HTERT RPE-1 (cell line): ENCODE results near the gene LGALS3.

Experiments used
- in situ Hi-C: fragments of 300-500 bp; cut with MboI; formaldehyde crosslinking; loops from 4 replicates; pipeline ENCODE4 v1.14.3; 2020; ENCODE audit warnings: low sequenced_read_pairs

The LGALS3 gene

GRCh38 chr14:55111122-55111708, 17.8 kb upstream of the LGALS3 start:
- in situ Hi-C loops, result no loop called here

DNA sequence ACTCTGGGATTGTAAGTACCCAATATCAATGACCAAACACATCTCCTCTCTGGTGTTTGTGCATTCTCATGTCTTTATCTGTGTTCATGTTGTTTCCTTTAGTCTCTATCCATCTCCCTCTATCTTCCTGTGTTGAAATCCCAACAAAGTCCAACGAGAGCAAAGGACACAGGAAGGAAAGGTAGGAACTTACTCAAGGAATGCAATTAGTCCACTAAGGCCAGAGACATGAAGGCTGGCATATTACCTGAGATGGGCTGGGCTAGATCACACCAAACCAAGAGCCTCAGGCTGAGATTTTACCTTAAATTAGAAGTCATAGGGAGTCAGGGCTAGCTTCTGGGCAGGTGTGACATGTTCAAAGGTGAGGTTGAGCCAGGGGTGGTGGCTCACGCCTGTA, 14.3 kb upstream of the LGALS3 start:
- in situ Hi-C loops, result no loop called here

GRCh38 chr14:55115460-55115859, 13.6 kb upstream of the LGALS3 start:
- in situ Hi-C loops, result no loop called here

- in situ Hi-C loops, result no loop called here
Observed at GRCh38 chr14:55115861-55116245, 13.2 kb upstream of the LGALS3 start.

DNA sequence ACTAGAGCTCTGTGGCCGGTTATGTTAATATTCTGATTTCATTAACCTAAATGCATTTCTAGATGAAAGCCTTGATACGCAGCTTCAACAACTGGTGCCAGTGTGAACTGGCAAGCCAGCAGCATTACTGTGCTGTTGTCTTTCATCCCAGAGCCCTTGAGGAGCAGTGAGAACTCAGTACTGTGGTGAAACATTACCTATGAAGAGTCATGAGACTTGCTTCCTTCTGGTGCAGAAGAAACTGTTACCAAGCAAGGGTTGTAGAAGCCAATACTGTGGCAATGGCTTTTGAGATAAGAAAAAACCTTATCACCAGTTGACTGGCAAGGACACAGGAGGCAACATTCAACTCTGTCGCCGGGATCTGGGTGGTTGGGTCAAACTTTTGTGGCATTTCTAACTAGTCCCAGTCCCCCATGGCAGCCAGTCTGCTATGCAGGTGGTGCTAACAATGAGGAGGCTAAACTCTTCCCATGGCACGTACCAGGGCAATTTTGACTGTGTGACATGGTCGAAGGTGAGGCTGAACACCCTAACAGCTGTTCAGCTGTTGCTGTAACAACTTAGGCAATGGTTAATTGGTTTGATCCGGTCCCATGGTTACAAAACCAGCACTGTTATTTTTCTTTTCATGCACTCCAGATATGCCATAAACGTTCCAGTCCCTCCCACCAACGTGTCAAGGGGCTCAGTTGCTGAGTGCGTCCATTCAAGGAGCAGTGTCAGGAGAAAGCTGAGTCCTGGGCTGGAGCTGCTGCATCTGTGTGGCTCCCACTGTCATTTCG, 12.6 kb upstream of the LGALS3 start:
- in situ Hi-C loops, result no loop called here

- in situ Hi-C loops, result no loop called here
Observed at GRCh38 chr14:55117803-55118441, 11.1 kb upstream of the LGALS3 start.

GRCh38 chr14:55118761-55119160, 10.3 kb upstream of the LGALS3 start:
- in situ Hi-C loops, result no loop called here

DNA sequence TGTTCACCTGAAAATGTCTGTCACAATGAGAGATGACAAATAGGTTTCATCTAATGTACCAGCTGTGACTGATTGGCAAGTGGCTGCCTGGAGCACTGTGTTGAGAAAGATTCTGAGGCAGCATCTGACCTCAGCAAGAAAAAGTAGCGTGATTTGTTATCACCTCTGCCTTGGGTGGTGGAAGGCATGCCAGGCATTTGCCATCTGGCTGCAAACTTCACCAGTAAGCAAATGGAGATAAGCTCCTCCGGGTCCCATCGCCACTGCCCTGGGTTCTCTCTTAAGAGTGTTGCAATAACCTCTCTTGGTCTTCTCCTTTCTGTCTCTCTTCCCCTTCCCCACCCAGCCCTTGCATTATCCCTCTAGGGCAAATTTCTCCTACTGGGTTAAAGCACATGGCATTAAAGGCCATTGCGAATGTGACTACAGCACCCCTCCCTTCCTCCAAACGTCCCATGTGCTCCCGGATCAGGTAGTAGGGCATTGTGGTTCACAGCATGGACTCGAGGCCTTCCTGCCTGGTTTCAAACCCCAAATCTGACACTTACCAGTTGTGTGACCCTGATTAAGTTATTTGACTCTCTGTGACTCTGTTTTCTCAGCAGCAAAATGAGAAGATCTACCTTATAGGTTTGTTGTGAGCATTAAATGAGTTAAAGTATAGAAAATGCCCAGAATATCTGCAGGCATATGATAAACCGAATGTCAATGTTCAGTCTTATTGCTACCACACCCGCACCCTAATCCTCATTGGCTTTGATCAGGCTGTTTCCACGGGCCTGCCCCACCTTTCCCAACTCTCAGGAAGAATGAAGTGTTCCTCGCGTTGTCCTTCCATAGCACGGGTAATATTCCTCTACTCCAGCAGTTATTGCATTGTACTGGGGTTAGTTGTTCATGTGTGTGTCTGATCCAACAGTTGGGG, 8.2 kb upstream of the LGALS3 start:
- in situ Hi-C loops, result no loop called here

DNA sequence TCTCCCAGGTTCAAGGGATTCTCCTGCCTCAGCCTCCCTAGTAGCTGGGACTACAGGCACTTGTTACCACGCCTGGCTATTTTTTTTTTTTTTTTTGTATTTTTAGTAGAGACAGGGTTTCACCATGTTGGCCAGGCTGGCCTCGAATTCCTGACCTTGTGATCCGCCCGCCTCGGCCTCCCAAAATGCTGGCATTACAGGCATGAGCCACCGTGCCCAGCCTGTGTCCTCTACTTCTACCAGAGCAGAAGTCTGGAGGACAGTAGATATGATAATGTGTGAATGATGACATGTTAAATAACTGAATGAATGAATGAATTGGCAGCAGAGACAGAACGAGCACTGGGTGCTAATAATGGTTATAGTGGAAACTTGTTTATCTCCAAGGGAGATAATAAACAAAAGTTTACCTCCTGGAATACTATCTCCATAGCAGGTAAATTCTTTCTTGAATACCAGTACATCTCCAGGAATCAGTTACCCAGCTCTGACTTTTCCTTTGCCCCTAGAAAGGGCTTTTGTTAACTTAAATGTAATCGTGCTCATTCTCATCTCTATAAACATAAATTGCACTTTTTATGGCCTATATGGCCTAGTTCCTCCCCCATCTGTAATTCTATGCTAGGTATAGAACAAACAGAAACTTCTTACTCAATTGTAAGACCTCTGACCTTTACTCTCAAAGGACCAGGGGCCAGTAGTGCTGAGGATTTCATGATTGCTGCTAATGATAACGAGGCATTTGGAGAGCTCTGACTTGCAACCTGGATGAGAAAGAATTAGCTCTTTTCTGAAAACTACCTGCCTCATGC, 7.2 kb upstream of the LGALS3 start:
- in situ Hi-C loops, result no loop called here

DNA sequence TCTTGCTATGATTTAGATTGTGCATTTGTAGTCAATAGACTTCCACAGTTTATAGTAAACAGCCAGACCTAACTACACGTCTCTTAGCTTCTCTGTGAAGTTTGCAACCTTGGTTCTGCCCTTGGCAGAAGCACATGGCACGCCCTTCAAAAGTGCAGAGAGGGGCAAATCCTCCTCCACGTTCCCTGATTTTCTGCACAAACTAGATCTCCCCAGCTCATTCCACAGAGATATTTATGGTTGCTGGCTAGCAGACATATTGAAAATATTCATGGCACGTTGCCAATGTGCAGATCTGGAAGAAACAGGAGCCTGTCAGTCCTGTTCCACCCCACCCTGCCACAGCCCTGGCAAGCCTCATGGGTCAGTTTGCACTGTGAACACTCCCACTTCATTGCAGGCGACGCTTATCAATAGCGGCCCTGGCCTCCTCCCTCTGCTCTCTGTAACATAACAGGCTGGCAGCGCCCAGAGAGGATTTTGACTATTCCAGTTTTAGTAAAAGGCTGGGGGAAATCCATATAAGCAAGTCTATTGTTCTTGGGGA, 6.5 kb upstream of the LGALS3 start:
- in situ Hi-C loops, result no loop called here

- in situ Hi-C loops, result no loop called here
Observed at GRCh38 chr14:55123101-55123500, 6.0 kb upstream of the LGALS3 start.

DNA sequence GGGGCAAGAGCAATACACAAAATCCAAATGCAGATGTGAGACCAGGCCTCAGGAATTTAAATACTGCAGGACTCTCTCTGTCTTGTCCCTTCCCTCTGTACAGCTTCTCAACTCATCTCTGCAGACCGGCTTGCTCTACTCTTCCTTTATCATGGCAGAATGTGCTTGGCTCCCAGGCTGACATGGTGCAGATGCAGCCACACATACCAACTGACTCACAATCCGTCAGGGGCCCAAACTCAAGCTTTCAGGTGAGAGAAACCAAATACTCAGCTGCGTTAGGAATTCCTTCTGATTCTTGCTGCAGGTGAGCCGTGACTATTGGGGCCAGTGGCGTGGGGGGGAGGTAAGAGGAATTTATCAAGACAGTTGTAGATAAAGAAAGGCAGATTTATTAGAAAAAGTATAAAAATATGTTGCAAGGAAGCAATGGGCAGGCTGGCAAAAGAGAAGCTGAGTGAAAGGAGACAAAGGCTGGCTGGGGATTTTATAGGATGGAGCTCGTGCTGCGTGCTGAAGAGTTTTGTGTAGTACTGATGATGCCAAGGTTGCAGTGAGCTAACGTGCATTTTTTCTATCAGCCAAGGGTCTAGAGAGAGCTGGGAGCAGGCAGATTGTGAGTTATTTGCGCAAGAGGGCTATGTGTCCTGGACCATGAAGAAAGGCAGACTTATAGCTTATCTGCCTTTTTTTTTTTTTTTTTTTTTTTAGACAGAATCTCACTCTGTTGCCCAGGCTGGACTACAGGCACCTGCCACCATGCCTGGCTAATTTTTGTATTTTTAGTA, 5.0 kb upstream of the LGALS3 start:
- in situ Hi-C loops, result no loop called here

DNA sequence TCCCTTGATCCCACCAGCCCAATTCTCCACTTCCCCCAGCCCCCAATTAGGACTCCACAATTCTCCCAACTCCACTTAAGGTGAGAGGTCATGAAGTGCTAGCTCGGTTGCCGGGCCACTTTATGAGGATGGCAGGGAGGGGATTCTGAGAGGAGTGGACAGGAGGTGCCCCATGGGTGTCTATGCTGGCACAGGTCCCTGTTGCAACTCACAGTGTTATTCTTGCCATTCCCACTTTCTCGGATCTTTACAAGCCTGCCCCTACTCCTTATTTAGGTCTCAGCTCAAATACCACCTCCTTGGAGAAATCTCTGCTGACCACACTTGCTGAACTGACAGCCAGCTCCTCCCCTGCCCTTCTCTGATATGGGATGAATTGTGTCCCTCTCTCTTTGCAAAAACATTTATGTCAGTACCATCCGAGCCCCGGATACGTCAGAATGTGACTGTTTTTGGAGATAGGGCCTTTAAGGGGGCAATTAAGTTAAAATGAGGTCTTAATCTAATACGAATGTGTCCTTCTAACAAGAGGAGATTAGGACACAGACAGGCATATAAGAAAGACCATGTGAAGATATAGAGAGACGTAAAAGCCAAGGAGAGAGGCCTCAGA, 4.2 kb upstream of the LGALS3 start:
- in situ Hi-C loops, result no loop called here

DNA sequence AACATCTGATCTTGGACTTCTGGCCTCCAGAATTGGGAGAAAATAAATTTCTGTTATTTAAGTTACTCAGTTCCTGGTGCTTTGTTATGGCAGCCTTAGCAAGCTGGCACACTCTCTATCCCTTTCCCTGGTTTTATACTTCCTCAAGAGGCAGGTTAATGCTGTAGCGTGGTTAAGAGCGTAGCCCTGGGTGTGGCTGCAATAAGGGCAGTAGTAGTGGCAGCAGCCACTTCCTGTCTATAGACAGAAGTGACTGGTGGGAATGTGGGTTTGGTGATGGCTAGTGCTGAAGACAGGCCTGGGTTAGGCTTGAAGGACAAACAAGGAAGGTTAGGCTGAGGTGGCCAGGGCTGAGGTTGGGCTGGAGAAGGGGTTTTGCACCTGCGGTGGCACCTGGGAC, 3.6 kb upstream of the LGALS3 start:
- in situ Hi-C loops, result no loop called here

DNA sequence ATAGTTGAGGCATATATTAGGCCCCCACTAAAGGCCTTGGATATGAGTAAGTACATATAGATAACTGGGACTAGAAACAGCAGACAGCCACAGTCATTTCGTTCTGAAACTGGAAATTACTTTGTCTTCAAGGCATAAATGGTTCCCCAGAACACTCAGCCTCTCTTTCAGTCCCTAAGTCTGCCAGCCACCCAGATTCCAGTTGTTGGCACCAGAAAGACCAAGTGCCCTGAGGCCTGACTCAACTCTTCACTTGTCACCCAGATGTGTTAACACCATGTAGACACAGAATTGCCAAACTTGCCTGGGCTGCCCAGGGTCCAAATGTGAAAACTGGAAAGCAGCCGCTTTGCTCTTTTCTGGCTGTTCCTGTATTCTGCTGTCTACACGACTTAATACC, 3.0 kb upstream of the LGALS3 start:
- in situ Hi-C loops, result no loop called here

- in situ Hi-C loops, result no loop called here
Observed at GRCh38 chr14:55126932-55127459, 2.1 kb upstream of the LGALS3 start.

DNA sequence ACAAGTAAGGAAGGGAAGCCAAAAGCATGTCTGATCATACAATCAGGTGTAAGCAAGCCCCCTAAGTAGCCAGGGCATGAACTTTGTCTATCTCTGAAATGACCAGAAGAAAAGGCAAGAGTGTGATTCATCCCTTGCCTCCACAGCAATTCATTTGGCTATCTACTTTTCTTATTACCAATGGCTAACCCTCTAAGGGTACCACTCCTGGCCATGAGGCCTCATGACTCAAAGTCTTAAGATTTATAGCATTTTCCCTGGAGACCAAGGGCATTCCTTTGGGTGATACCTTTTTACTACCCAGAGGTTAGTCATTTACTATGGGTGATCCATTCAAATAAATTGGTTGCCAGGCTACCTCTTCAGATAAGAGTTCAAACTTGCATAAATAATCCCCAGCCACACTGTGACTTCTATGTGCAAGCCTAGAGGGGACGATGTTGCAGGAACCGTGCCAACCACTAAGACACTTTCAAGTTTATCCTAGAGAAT, 1.5 kb upstream of the LGALS3 start:
- in situ Hi-C loops, result no loop called here

DNA sequence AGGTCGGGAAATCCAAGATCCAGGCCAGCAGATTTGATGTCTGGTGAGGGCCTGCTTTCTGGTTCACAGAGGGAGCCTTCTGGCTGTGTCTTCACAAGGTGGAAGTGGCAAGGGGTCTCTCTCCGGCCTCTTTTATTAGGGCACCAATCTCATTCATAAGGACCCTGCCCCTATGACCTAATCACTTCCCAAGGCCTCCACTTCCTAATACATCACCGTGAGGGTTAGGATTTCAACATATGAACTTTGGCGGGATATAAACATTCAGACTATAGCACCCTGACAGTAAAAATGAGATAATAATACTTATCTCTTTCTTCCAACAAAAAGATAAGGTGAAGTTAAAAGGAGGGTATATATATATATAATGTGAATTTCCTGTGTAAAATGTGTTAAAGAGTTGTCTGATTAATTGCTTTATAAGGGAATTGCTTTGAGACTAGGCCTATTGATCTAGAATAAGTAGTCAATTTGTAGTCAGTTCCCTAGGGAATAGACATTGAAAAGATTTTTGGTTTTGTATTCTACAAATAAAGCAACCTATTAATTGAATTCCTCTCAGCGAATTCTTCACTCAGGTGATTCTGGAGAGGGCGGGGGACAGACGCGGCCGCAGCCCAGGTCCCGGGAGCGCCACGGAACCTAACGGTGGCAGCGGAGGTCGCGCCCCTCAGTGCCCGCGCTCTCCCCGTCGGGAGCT, 516 bp upstream of the LGALS3 start:
- in situ Hi-C loops, result no loop called here
